GM18951 (cell line): ENCODE results near the gene ELMO1.

Experiments
- POLR2A ChIP-seq: IDR thresholded peaks from 4 replicates; pipeline ENCODE4 v1.6.1; 2011; ENCODE audit warnings: mild to moderate bottlenecking; ENCODE audit not compliant: insufficient read length, insufficient read depth; ENCODE audit errors: extremely low read depth
- in situ Hi-C: fragments of 300-500 bp; cut with MboI; formaldehyde crosslinking; loops from one replicate; pipeline ENCODE4 v1.12.0; 2022; ENCODE audit warnings: low sequenced_read_pairs, mixed read lengths, inconsistent platforms; ENCODE audit not compliant: unreplicated experiment

The ELMO1 gene

DNA sequence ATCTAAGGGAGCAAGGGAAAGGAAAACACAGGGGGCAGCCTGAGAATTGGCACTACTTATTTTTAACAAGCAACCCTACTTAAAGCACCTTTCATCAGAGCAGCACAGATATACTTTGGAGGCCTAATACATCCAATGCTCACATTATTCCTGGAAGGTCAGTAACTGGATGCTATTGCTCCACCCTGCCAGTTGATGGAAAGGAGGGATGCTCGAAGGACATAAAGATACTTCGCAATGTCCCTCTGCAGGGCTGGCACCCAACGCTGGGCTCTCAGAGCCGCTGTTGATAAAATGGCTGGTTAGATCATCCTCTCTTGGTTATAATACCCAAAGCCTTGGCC is 416.4 kb downstream of the ELMO1 start:
- in situ Hi-C loops: no loop called here
- no peak for TF ChIP-seq POLR2A

DNA sequence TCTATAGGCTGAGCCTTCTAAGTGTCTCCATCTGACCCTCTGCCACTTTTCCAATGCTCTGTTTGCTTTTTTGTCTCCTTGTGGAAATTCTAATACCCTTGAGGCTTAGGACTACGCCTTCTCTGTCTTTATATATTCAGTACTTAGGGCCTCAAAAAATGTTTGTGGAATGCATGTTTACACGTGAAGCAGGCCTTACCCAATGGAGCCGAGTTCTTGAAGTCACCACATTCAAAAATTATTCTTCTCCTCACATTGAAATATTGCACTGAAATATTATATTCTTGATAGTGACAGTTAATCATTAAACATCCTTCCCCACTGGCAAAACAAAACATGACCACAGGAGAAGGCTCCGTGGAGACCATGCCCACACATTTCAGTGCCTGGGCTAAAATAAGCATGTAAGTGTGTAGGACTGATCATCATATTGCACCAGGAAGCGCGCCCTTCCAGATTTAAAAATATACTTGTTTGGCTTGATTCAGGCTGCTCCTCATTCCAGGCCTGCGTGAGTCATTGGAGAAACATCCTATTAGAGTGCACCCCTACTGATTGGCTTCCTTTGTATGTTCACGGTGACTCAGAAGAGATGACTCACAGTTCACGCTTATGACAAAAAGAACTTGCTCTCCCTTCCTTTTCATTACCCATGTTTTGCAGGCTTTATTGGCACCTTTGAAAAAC is 416.9 kb downstream of the ELMO1 start:
- no peak for TF ChIP-seq POLR2A

DNA sequence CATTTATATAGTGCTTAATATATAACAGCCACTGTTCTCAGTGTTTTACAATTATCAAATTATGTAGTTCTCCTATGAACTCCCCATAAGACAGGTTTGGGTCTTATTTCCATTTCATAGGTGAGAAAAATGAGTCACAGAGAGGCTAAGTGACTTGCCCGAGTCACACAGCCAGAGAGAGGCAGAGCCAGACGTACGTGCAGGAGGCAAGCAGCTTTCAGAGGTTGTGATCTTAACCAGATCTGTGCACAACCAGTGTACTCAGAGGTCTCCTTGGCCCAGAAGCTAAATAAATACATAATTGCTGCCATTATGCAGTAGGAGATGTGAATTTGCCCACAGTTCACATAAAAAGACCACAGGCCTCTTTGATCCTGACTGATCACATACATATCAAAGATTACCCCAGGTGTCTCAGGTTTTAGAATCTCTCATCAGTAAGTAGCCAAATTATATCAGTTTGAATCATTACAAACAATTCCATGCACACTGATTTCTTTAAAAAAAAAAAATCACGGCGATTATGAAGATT is 419.7 kb downstream of the ELMO1 start:
- in situ Hi-C loops: no loop called here
- TF ChIP-seq POLR2A: no peak

More for the DNA sequence above, 416.9 kb downstream of the ELMO1 start:
- in situ Hi-C loops: no loop called here

DNA sequence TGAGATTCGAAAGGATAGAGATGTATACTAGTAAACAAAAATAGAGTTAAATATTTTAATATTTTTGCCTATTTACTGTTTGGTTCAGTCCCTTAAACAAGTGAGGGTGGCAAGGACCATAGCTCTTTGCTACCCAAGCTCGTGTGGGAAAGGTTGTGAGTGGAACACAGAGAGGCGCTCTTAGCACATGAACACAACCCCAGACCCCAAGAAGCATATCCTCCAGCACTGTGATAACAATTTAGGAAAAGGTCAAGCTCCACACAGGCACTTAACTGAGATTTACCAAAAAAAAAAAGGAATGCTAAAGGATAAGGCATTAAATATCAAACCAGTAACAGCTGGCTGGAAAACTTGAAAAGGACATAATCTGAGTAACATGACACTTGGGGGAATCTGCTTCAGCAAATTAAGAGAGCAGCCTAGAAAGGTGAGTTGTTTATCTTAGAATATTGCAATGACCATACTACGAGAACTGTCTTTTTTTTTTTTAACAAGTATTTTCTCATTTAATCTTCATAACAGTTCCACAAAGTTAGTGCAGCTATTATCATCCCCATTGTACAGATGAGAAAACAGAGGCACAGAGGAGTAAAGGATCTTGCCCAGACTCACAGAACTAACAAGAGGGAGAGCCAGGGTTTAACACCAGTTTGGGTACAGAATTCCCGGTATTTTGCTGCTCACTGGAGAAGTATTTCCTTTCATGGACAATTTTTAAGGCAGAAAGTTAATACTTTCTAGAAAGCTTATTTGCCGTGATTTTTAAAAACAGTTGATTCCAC is 420.9 kb downstream of the ELMO1 start:
- in situ Hi-C loops: no loop called here
- no peak for TF ChIP-seq POLR2A

DNA sequence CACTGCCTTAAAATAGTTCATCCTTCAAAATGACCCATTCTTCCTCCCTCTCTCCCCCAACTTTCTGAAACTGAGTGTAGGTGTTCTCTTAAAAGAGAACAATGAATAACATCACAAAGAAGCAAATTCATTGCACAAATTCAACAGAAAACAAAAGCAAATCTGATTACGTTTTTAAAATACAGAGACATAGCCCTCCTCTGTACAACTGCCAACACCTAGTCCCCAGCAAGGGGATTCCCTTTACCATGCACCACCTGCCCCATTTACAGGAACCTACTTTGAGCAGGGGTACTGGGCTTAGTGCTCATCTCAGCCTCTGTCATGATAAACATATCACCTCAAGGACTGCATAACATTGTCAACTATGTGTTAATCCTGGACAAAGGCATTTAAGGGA is 421.6 kb downstream of the ELMO1 start:
- no peak for TF ChIP-seq POLR2A
- in situ Hi-C loops: no loop called here

DNA sequence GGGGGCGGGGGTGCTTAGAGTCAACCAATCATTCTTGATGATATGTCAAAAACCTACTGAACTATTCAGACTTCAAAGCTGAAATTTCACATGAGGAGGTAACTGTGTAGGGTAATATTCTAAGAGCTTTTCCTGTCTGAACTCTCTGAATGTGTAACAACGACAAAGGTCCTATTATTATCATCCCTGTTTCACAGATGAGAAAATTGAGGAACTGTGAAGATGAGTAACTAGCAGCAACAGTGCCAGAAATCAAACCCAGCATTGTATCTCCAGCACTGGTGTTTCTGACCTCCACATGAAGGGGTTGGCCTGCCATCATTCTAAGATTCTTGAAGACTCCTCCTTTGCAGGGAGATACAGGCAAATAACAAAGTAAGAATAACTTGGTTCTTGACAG is 429.7 kb downstream of the ELMO1 start:
- TF ChIP-seq POLR2A: no peak
- in situ Hi-C loops: no loop called here

DNA sequence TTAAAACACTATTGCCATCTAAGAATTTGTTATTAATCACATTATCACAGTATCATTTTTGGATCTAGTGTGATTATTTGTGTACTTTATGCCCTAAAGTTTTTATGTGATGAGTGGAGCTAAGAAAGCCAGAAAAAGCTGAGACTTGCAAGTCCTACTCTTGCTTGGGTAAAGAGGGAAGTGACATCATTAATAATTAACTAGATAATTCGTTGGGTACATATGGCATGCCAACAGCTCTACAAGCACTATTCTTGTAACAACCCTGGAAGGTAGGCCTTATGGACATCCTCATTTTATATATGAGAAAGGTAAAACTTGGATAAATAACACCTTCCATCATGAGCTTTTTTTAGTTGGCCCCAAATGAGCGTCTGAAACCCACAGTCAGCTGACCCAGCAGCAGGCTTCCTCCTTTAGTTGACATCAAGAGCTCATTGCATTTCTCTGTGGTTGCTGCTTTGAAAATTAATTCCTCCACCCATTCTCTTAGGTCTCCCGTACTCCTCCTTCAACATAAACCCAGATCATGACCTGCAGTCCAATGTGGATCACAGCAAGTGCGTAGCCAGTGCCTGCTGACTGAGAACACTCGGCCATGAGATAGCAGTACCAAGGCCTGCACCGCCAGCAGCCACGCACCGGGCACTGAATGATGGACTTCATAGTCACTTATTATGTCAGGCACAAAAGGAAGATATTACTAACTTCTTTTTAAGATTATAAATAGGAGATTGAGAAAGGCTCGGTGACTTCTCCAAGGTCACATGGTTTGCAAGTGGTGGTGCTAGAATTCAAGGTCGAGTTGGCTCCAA is 432.4 kb downstream of the ELMO1 start:
- TF ChIP-seq POLR2A: no peak
- in situ Hi-C loops: no loop called here

DNA sequence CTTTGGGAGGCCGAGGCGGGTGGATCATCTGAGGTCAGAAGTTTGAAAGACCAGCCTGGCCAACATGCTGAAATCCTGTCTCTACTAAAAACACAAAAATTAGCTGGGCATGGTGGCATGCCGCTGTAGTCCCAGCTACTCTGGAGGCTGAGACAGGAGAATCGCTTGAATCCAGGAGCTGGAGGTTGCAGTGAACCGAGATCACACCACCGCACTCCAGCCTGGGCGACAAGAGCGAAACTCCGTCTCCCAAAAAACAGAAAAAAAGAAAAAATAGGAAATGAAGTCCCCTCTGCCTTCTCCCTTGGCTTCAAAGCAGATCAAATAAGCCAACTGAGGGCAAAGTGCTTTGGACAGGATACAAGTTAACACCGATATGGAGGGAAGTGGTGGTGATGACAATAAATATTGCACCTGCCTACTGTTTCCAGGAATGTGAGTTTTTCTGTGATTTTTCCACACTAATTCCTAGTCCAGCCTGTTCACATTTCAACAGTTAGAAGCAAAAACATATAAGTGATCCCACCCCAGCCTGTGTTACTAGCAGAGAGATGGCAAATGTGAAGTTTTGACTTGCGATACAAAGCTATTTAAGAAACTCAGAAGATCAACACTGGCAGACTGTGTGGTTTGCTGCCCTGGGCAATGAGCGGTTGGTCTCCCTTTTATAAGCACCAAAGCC is 433.2 kb downstream of the ELMO1 start:
- in situ Hi-C loops: no loop called here
- TF ChIP-seq POLR2A: no peak

DNA sequence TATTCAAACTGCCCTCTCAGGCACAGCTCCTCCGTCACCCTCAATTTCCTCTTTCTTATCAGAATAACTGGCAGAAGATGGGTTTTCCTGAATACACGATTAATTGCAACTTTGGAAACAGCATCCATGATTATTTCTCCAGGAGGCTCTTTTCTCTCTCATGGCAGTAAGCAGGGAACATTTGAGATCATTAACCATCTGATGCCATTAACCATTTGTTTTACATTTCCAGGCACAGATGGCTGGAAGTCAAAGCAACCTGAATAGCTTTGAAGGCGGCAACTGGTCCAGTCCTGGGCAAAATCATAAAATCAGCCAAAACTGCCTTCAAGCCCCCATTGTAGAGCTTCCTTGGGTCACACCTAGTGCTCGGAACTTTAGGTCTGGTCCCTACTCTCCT is 434.9 kb downstream of the ELMO1 start:
- TF ChIP-seq POLR2A: no peak
- in situ Hi-C loops: no loop called here

DNA sequence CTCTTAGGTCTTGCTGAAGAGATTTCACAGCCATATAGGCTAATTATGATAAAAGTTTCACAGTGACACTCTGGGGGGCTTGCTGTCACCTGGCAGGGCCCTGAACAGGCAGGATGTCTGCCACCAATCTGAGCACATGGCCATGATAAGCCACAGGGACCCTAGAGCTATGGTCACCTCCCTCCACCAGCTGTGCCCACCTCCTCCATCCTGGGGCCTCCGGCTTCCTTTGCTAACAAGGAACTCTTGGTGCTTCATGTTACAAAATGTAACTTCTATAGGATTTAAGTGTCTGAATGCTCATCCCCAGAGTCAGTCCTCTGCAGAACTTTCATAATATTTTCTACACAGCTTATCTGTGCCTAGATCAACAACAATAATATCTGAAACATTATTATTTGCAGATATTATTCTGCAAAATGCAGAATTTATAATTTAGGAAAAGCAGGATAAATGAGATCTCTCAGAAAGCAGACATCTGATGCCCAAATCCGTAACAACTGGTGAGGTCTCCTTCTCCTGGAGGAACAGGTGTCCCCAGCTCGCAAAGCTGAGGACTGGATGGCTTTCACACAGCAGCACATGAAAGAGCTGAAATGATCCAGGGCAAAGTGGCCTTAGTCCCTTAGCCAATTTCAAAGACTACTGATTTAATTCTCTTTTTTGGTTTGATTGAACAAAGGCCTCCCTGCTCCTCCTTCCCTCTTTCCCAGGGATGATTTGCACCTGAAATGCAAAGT is 437.3 kb downstream of the ELMO1 start:
- TF ChIP-seq POLR2A: no peak
- in situ Hi-C loops: no loop called here

DNA sequence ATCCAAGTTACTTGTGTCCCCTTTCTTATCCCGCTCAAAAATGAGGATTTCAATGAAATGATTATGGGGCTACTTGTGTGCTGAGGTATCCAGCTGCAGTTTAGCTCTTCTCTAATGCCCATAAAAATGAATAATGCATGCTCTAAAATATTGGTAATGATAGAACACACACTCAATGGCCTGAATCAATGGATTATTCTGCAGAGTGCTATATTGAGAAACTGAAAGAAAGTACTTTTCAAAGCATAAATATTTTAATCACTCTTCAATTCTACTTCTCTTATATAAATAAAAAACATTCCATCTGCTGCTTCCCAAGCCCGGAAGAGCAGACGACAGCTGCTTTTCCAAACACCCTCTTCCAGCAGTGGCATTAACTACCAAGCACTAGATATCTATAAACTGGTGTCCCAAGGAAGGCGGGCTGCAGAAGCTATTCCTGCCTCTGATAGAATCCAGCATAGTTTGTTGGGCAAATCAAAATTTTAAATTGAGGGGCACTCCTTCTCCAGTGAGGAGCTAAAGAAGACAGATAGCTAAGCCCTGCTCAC is 439.5 kb downstream of the ELMO1 start:
- no peak for TF ChIP-seq POLR2A
- in situ Hi-C loops: no loop called here

DNA sequence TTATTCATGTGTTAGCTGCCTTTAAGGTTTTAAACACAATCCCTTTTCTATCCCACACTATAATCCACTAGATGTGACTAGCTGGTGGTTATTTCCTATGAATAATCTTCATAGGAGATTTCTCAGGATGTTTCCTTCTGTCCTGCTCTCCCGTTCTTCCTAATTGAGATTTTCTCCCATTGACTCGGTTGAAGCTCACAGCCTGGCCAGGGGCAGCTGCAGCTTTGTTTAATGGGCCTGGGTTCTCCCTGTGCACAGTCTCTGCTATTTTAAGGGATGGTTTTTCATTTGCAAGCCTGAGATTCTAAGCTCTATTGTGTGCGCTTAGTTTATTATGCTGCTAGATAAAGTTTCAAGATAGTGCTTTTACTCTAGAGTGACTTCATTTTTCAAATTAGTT is 441.0 kb downstream of the ELMO1 start:
- no peak for TF ChIP-seq POLR2A
- in situ Hi-C loops: no loop called here
